Right atrium auricular region (tissue), 2 donors: ENCODE measurements around the gene KCNQ1. TPM values are rescaled to one million over a fixed set of nuclear protein-coding genes. Genes with fewer than 3 reads are reported as not detected.

Experiments
- DNase-seq: peaks from one replicate; pipeline ENCODE4 v3.0.0-alpha.2; 2019; ENCODE audit warnings: low spot score
- H3K27ac ChIP-seq, 2 donors: fragments of 200-600 bp; sonication (generic); 1 replicate in 1 of 2; 2 replicates in 1 of 2; pipeline ENCODE4 v1.5.1; 2016 to 2019
- H3K27me3 ChIP-seq, 2 donors: fragments of 200-600 bp; sonication (generic); one replicate each; pipeline versions ENCODE4 v1.5.1 to v1.6.0; 2017 to 2019
- H3K36me3 ChIP-seq: fragments of 200-600 bp; sonication (generic); one replicate; pipeline ENCODE4 v1.5.1; 2016
- H3K4me1 ChIP-seq, 2 donors: fragments of 200-600 bp; sonication (generic); one replicate each; pipeline versions ENCODE4 v1.5.1 to v1.6.0; 2017 to 2019
- H3K4me3 ChIP-seq, 2 donors: fragments of 200-600 bp; sonication (generic); 1 replicate in 1 of 2; 2 replicates in 1 of 2; pipeline ENCODE4 v1.5.1; 2017 to 2019; ENCODE audit warnings: mild to moderate bottlenecking in 1 of 2, moderate library complexity in 1 of 2
- H3K9me3 ChIP-seq, 2 donors: fragments of 200-600 bp; sonication (generic); one replicate each; pipeline ENCODE4 v1.5.1; 2019
- CTCF ChIP-seq, 2 donors: fragments of 200-600 bp; sonication (generic); IDR thresholded peaks; one replicate each; pipeline ENCODE4 v1.5.1; 2019; ENCODE audit warnings: antibody characterized with exemption in 2 of 2
- total RNA-seq, 2 donors: library from RNA; depleted of rRNA; stranded (reverse); fragments of >200 nt; gene quantifications; one replicate each; pipeline ENCODE4 v1.1.0, GENCODE V29; 2016

The KCNQ1 gene
- total RNA-seq, 2 donors from 2014 or later = 12.7 to 25.1 TPM

GRCh38 chr11:2722955-2723354 is 278.1 kb downstream of the KCNQ1 start:
- no peak for DNase-seq
- Histone ChIP-seq H3K27me3 (no peaks in the 10 kb centered on the region), H3K4me1 (peaks cover 0 to 10% of the 10 kb centered on the region in 2 donors), H3K9me3 (no peaks in the 10 kb centered on the region), H3K27ac (no peak overlapping the region), H3K36me3 (no peaks in the 10 kb centered on the region), H3K4me3 (no peak overlapping the region)
- TF ChIP-seq CTCF (IDR thresholded peaks at IDR 0.05) = no peak

- no peaks in the 10 kb centered on the region for H3K9me3 ChIP-seq
- no peak for TF ChIP-seq CTCF (IDR thresholded peaks at IDR 0.05)
- H3K27ac ChIP-seq = no peak overlapping the region
- no peaks in the 10 kb centered on the region for H3K27me3 ChIP-seq
- no peak for DNase-seq
- peaks cover 0 to 10% of the 10 kb centered on the region in 2 donors for H3K4me1 ChIP-seq
- no peaks in the 10 kb centered on the region for H3K36me3 ChIP-seq
- H3K4me3 ChIP-seq = no peak overlapping the region
Observed at GRCh38 chr11:2724104-2724503, 279.3 kb downstream of the KCNQ1 start.

- Histone ChIP-seq H3K27ac (peak overlapping the region in 1 of 2 donors; percentile 29), H3K4me3 (no peak overlapping the region), H3K4me1 (peaks cover 0 to 10% of the 10 kb centered on the region in 2 donors), H3K9me3 (no peaks in the 10 kb centered on the region), H3K27me3 (no peaks in the 10 kb centered on the region), H3K36me3 (no peaks in the 10 kb centered on the region)
- no peak for DNase-seq
- TF ChIP-seq CTCF (IDR thresholded peaks at IDR 0.05) = no peak
Observed at GRCh38 chr11:2724653-2725367, 280.0 kb downstream of the KCNQ1 start.

- no peaks in the 10 kb centered on the region for H3K36me3 ChIP-seq
- no peaks in the 10 kb centered on the region for H3K9me3 ChIP-seq
- H3K27ac ChIP-seq = peak overlapping the region in 1 of 2 donors; percentile 29
- peak; percentile 66 for DNase-seq
- TF ChIP-seq CTCF (IDR thresholded peaks at IDR 0.05) = no peak
- H3K27me3 ChIP-seq = no peaks in the 10 kb centered on the region
- H3K4me1 ChIP-seq = peaks cover 0 to 10% of the 10 kb centered on the region in 2 donors
- no peak overlapping the region for H3K4me3 ChIP-seq
Observed at GRCh38 chr11:2725368-2726300, 280.8 kb downstream of the KCNQ1 start.

- no peak for DNase-seq
- Histone ChIP-seq H3K4me1 (peaks cover 0 to 10% of the 10 kb centered on the region in 2 donors), H3K4me3 (no peak overlapping the region), H3K9me3 (no peaks in the 10 kb centered on the region), H3K27ac (no peak overlapping the region), H3K27me3 (no peaks in the 10 kb centered on the region), H3K36me3 (no peaks in the 10 kb centered on the region)
- TF ChIP-seq CTCF (IDR thresholded peaks at IDR 0.05) = no peak
Observed at GRCh38 chr11:2726964-2727363, 282.2 kb downstream of the KCNQ1 start.
